ENCODE results near the gene CBFA2T2.

DNA sequence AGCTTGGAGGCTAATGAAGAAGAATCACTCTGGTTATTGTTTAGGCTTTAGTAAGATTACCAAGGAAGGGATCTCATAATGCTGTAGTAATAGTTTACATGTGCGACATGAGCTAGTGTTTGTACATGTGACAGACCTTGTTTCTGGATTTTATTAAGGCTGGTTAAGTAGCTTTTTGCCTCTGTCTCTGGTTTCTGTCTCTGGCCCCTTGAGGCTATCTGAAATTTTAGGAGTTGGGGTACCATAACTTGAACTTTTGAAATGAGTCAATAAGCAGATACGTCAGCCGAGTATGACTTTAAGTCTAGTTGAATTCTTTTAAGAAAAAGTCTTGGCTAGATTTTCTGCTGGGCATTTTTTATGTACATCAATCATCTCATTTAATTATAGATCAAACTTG lies 9.5 kb downstream of the CBFA2T2 start:
- TF ChIP-seq, protein P1, sequence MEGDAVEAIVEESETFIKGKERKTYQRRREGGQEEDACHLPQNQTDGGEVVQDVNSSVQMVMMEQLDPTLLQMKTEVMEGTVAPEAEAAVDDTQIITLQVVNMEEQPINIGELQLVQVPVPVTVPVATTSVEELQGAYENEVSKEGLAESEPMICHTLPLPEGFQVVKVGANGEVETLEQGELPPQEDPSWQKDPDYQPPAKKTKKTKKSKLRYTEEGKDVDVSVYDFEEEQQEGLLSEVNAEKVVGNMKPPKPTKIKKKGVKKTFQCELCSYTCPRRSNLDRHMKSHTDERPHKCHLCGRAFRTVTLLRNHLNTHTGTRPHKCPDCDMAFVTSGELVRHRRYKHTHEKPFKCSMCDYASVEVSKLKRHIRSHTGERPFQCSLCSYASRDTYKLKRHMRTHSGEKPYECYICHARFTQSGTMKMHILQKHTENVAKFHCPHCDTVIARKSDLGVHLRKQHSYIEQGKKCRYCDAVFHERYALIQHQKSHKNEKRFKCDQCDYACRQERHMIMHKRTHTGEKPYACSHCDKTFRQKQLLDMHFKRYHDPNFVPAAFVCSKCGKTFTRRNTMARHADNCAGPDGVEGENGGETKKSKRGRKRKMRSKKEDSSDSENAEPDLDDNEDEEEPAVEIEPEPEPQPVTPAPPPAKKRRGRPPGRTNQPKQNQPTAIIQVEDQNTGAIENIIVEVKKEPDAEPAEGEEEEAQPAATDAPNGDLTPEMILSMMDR (IDR thresholded peaks at IDR 0.05): no peak
- TF ChIP-seq POLR2A (IDR thresholded peaks at IDR 0.05): no peak
